ENCODE measurements around the gene MCTP1. TPM values are rescaled to one million over a fixed set of nuclear protein-coding genes. Genes with fewer than 3 reads are reported as not detected.

Gene MCTP1
- total RNA-seq, 1 experiment from 2014 or later: 25.8 TPM

DNA sequence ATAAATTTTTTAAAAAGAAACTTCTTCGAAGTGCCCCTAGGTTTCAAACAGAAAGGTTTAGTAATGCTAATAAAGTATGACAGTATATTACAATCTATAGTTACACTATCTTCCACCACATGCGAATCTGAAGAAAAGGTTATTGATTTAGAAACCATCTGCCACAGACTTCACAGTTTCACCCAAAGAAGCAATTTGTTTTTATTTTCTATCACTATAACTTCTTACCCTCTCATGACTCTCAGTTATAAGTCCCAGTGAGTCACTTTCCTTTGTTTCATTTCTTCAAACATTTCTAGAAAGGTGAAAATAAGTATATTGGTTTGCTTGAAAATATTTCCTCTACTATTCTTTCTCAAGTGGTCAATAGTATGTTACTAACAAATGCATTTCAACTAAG lies 93.6 kb downstream of the MCTP1 start:
- H3K4me1 ChIP-seq (ENCODE audit: insufficient read depth, low read length, poor library complexity, severe bottlenecking): no peaks in the 10 kb centered on the region
- BruUV-seq (replicated peaks): no TSS peak
- intact Hi-C loops (cut with micrococcal nuclease; ENCODE audit: unreplicated experiment): no loop called here
- H3K4me3 ChIP-seq (ENCODE audit: low read depth, low read length, poor library complexity, severe bottlenecking): no peak overlapping the region
- DNase-seq (ENCODE audit: low spot score): no peak
- no peak for TF ChIP-seq EZH2 (IDR thresholded peaks at IDR 0.05; ENCODE audit: borderline replicate concordance, low read depth, low read length, poor library complexity, severe bottlenecking)
- no peaks in the 10 kb centered on the region for H3K36me3 ChIP-seq (ENCODE audit: insufficient read depth, low read length, poor library complexity, severe bottlenecking)
- H3K9me3 ChIP-seq (ENCODE audit: low read depth, low read length, poor library complexity, severe bottlenecking): no peaks in the 10 kb centered on the region
- ChIA-PET CTCF (no interaction called here), POLR2A (ENCODE audit: low non-redundant PET) (interaction anchor here (0.6 kb wide), 1 partner anchor 32 kb away, joined by 3 read pairs; no protein-coding TSS in a partner anchor)
- no peak overlapping the region for H3K27ac ChIP-seq (ENCODE audit: low read depth, low read length, poor library complexity, severe bottlenecking)
- H3K27me3 ChIP-seq (replicated peaks; ENCODE audit: insufficient read depth, low read depth, low read length, poor library complexity): no peaks in the 10 kb centered on the region

DNA sequence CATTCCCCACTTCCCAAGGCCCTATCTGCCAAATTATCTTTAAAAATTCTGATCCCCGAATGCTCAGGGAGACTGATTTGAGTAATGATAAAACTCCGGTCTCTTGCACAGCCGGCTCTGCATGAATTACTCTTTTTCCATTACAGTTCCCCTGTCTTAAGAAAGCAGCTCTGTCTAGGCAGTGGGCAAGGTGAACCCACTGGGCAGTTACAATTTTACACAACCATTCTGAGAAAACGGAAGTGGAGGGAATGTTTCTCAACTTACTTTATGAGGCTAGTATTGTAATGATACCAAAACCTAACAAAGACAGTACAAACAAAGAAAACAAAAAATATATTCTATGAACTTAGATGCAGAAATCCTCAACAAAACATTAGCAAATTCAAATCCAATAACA lies 100.0 kb downstream of the MCTP1 start:
- intact Hi-C loops (cut with micrococcal nuclease; ENCODE audit: unreplicated experiment): no loop called here
- no peak overlapping the region for H3K4me3 ChIP-seq (ENCODE audit: low read depth, low read length, poor library complexity, severe bottlenecking)
- BruUV-seq (replicated peaks): no TSS peak
- H3K27me3 ChIP-seq (replicated peaks; ENCODE audit: insufficient read depth, low read depth, low read length, poor library complexity): no peaks in the 10 kb centered on the region
- no peak overlapping the region for H3K27ac ChIP-seq (ENCODE audit: low read depth, low read length, poor library complexity, severe bottlenecking)
- ChIA-PET POLR2A (ENCODE audit: low non-redundant PET) (no interaction called here), CTCF (no interaction called here)
- H3K4me1 ChIP-seq (ENCODE audit: insufficient read depth, low read length, poor library complexity, severe bottlenecking): peaks cover 10% of the 10 kb centered on the region
- no peaks in the 10 kb centered on the region for H3K9me3 ChIP-seq (ENCODE audit: low read depth, low read length, poor library complexity, severe bottlenecking)
- TF ChIP-seq, protein P1, sequence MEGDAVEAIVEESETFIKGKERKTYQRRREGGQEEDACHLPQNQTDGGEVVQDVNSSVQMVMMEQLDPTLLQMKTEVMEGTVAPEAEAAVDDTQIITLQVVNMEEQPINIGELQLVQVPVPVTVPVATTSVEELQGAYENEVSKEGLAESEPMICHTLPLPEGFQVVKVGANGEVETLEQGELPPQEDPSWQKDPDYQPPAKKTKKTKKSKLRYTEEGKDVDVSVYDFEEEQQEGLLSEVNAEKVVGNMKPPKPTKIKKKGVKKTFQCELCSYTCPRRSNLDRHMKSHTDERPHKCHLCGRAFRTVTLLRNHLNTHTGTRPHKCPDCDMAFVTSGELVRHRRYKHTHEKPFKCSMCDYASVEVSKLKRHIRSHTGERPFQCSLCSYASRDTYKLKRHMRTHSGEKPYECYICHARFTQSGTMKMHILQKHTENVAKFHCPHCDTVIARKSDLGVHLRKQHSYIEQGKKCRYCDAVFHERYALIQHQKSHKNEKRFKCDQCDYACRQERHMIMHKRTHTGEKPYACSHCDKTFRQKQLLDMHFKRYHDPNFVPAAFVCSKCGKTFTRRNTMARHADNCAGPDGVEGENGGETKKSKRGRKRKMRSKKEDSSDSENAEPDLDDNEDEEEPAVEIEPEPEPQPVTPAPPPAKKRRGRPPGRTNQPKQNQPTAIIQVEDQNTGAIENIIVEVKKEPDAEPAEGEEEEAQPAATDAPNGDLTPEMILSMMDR (conservative IDR thresholded peaks at IDR 0.05; ENCODE audit: low read depth, low read length): no peak
- TF ChIP-seq EZH2 (IDR thresholded peaks at IDR 0.05; ENCODE audit: borderline replicate concordance, low read depth, low read length, poor library complexity, severe bottlenecking): no peak
- no peak for DNase-seq (ENCODE audit: low spot score)
- no peaks in the 10 kb centered on the region for H3K36me3 ChIP-seq (ENCODE audit: insufficient read depth, low read length, poor library complexity, severe bottlenecking)

DNA sequence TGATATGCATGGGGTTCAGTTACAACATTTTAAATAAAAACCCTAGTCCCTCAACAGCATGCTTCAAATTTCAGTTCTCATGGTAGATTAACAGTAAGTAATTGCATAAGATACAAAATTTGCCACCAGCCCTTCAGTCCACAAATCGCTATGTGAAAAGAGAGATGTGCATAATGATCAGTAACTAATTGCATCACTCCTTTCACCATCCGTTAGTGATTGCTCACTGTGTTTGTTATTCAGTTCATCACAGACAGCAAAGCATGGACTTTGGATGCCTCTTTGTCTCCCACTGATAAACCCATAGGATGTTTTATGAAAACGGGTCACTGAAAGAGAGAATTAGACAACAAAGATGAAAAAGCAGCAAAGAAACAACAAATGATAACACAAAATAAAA lies 103.2 kb downstream of the MCTP1 start:
- Histone ChIP-seq H3K27ac (ENCODE audit: low read depth, low read length, poor library complexity, severe bottlenecking) (no peak overlapping the region), H3K4me3 (ENCODE audit: low read depth, low read length, poor library complexity, severe bottlenecking) (no peak overlapping the region), H3K9me3 (ENCODE audit: low read depth, low read length, poor library complexity, severe bottlenecking) (no peaks in the 10 kb centered on the region), H3K4me1 (ENCODE audit: insufficient read depth, low read length, poor library complexity, severe bottlenecking) (peaks cover 26% of the 10 kb centered on the region), H3K27me3 (replicated peaks; ENCODE audit: insufficient read depth, low read depth, low read length, poor library complexity) (no peaks in the 10 kb centered on the region), H3K36me3 (ENCODE audit: insufficient read depth, low read length, poor library complexity, severe bottlenecking) (no peaks in the 10 kb centered on the region)
- ChIA-PET POLR2A (ENCODE audit: low non-redundant PET) (no interaction called here), CTCF (no interaction called here)
- TF ChIP-seq EZH2 (IDR thresholded peaks at IDR 0.05; ENCODE audit: borderline replicate concordance, low read depth, low read length, poor library complexity, severe bottlenecking): no peak
- TF ChIP-seq, protein P1 (conservative IDR thresholded peaks at IDR 0.05; ENCODE audit: low read depth, low read length): no peak
- DNase-seq (ENCODE audit: low spot score): peak; percentile 8
- intact Hi-C loops (cut with micrococcal nuclease; ENCODE audit: unreplicated experiment): no loop called here
- no TSS peak for BruUV-seq (replicated peaks)

DNA sequence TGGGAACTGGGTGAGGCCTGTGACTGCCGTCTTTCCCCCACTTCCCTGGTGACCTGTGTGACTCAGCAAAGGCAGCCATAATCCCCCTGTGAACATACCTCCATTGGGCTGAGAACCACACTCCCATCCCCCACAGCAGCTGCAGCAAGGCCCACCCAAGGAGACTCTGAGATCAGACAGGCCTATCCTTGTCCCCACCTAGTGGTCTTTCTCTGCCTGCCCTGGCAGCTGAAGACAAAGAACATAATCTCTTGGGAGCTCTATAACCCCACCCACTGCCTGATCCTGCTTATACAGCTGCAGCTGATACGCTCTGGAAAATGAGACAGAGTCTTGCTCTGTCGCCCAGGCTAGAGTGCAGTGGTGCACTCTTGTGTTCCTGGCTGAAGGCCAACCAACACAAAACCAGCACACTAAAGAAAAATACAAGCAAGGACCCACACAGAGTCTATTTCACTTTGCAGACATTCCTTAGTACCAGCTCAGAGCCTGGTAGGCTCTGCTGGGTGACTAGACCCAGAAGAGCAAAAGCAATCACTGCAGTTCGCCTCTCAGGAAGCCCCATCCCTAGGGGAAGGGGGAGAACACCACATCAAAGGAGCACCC lies 106.7 kb downstream of the MCTP1 start:
- ChIA-PET POLR2A (ENCODE audit: low non-redundant PET) (no interaction called here), CTCF (interaction anchor here (0.5 to 1.9 kb wide), 5 partner anchors 59 to 210 kb away, joined by 3 to 7 read pairs (median 4); no protein-coding TSS in a partner anchor)
- no peaks in the 10 kb centered on the region for H3K27me3 ChIP-seq (replicated peaks; ENCODE audit: insufficient read depth, low read depth, low read length, poor library complexity)
- peak overlapping the region; percentile 74 for H3K27ac ChIP-seq (ENCODE audit: low read depth, low read length, poor library complexity, severe bottlenecking)
- no TSS peak for BruUV-seq (replicated peaks)
- TF ChIP-seq EZH2 (IDR thresholded peaks at IDR 0.05; ENCODE audit: borderline replicate concordance, low read depth, low read length, poor library complexity, severe bottlenecking): no peak
- TF ChIP-seq, protein P1 (conservative IDR thresholded peaks at IDR 0.05; ENCODE audit: low read depth, low read length): peak; percentile 72
- no peaks in the 10 kb centered on the region for H3K36me3 ChIP-seq (ENCODE audit: insufficient read depth, low read length, poor library complexity, severe bottlenecking)
- H3K4me3 ChIP-seq (ENCODE audit: low read depth, low read length, poor library complexity, severe bottlenecking): peak overlapping the region; percentile 9
- DNase-seq (ENCODE audit: low spot score): peak; percentile 95
- peaks cover 26% of the 10 kb centered on the region for H3K4me1 ChIP-seq (ENCODE audit: insufficient read depth, low read length, poor library complexity, severe bottlenecking)
- H3K9me3 ChIP-seq (ENCODE audit: low read depth, low read length, poor library complexity, severe bottlenecking): no peaks in the 10 kb centered on the region
- intact Hi-C loops (cut with micrococcal nuclease; ENCODE audit: unreplicated experiment): loop anchor here (5.0 kb wide), 1 partner anchor 211 kb away; no protein-coding TSS in a partner anchor
